GM20000 (cell line): ENCODE measurements around the gene JARID2.

Experiments
- DNase-seq: peaks from one replicate; pipeline ENCODE4 v3.0.0; 2012; ENCODE audit warnings: low spot score
- TF ChIP-seq, protein P1 (sequence below): IDR thresholded peaks from 2 replicates; pipeline ENCODE4 v1.5.1; 2012; ENCODE audit warnings: mild to moderate bottlenecking, control low read depth; ENCODE audit errors: extremely low read depth, missing control alignments

The JARID2 gene

DNA sequence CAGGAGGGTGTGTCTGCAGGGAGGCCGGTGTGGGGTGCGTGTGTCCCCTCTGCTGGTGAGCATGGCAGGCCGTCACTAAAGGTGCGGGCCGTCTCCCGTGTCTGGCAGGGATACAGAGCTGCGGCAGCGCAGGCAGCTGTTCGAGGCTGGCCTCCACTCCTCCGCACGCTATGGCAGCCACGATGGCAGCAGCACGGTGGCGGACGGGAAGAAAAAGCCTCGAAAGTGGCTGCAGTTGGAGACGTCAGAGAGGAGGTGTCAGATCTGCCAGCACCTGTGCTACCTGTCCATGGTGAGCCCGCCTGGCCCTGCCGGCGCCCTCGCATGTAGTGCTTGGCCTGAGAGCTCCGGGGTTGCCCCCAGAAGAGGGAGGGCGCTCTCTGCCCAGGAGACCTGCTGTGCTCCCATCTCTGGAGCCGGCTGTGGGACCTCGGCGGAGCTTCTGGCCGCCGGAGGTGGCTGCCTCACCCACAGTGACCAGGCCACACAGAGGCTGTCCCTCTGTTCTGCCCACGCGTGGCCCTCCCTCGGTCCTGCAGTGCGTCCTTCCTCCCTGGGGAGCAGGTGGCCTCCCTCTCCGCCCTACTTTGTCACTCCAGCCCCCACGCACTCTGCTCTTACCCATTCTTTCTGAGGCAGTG lies 267.4 kb downstream of the JARID2 start:
- TF ChIP-seq, protein P1, sequence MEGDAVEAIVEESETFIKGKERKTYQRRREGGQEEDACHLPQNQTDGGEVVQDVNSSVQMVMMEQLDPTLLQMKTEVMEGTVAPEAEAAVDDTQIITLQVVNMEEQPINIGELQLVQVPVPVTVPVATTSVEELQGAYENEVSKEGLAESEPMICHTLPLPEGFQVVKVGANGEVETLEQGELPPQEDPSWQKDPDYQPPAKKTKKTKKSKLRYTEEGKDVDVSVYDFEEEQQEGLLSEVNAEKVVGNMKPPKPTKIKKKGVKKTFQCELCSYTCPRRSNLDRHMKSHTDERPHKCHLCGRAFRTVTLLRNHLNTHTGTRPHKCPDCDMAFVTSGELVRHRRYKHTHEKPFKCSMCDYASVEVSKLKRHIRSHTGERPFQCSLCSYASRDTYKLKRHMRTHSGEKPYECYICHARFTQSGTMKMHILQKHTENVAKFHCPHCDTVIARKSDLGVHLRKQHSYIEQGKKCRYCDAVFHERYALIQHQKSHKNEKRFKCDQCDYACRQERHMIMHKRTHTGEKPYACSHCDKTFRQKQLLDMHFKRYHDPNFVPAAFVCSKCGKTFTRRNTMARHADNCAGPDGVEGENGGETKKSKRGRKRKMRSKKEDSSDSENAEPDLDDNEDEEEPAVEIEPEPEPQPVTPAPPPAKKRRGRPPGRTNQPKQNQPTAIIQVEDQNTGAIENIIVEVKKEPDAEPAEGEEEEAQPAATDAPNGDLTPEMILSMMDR, result no peak
- no peak for DNase-seq

- TF ChIP-seq, protein P1, result no peak
- no peak for DNase-seq
These were observed 268.2 kb downstream of the JARID2 start for GRCh38 chr6:15513801-15514711.

- TF ChIP-seq, protein P1, result no peak
- no peak for DNase-seq
These were observed 269.4 kb downstream of the JARID2 start for GRCh38 chr6:15515226-15515625.

DNA sequence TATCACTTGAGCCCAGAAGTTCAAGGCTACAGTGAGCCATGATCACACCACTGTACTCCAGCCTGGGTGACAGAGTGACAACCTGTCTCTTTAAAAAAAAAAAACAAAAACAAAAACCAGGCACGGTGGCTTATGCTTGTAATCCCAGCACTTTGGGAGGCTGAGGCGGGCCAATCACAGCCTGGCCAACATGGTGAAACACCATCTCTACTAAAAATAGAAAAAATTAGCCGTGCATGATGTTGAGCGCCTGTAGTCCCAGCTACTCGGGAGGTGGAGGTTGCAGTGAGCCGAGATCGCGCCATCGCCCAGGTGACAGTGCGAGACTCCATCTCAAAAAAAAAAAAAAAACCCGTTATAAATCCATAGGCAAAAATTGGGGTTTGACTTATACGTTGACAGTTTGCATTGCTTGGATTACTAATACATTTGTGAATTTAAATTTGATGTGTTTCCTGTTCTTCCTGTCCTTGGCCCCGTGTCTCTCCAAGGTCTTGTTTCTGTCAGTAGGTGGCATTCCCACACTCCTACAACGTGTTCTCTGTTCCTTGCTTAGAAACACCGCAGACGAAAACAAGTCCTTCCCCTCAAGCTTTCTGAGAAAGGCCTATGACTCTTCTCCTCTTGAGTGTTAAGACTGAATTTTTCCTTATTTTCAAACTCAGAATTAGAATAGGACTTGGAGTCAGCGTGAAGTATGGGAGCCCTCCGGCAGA lies 269.9 kb downstream of the JARID2 start:
- no peak for DNase-seq
- TF ChIP-seq, protein P1, result no peak

DNA sequence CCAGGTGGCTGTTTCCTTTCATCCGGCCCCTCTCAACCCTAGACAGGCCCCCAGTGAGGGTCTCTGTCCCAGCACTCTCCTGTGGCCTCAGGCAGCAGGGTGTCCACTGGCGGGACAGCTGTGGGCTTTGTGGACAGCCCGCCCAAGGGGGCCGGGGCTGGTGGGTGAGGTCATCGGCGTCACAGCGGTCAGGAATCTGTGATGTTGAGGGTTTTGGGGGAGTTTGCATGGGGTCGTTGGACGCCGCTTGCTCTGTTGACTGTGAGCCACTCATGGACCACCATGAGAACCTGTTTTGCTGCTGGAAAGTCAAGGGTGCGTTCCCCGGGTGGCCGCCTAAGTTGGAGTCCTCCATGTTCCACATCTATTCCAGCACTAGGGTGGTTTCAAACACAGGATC lies 270.5 kb downstream of the JARID2 start:
- DNase-seq, result no peak
- TF ChIP-seq, protein P1, result no peak

GRCh38 chr6:15516923-15517560 lies 271.2 kb downstream of the JARID2 start:
- TF ChIP-seq, protein P1, result no peak
- DNase-seq, result no peak

- no peak for DNase-seq
- TF ChIP-seq, protein P1, result no peak
These were observed 271.7 kb downstream of the JARID2 start for GRCh38 chr6:15517600-15517999.
